ENCODE data around the gene BEST1. TPM values are rescaled to one million over a fixed set of nuclear protein-coding genes. Genes with fewer than 3 reads are reported as not detected.
A peak's percentile ranks its signal among the peaks of the same experiment; 100 is the strongest.

BEST1 gene
- total RNA-seq, 2 donors from 2014 or later: 1.0 to 1.9 TPM

DNA sequence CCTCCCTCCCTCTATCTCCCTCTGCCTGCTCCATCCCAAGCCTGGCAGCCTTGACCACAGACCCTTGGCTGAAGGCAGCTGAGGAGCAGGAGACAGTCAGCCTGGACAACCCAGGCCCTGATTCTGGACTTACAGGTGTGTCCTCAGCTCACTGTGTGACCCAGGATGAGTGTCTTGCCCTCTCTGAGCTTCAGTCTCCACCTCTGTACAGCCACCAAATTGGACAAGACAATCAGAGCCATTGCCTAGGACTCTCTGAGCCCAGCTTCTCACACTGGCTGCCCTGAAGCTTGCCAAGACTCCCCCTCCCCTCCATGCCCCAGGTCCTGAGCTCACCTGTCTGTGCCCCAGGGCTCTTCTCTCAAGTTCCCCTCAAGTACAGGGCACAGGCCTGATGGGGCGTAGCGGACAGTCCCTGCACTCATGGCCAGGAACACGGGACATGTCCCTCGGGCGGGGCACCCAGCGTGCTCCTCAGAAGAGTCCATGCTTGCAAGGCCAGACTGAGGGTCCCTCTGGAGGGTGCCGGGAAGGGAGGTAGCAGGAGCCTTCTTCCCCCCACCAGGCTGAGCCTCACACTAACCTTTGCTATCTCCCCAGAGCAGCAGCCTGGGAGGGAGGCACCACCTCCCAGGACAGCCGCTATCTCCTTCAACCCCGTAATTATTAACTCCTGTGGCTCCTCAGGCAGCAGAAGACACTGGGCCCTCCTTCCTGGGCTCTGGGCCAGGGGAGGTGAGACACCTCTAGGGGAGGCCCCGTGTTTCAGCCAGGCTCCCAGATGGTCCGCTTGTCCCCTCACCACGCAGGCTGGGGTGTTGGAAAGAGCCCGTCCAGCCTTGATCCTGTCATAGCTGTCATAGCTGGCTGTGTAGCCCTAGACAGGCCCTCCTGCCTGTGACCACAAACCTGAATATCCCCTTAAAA lies 30.2 kb upstream of the BEST1 start:
- Mint-ChIP-seq H3K27ac (no peak overlapping the region), H3K27me3 (peaks cover 29 to 40% of the 10 kb centered on the region in 2 donors), H3K36me3 (no peaks in the 10 kb centered on the region), H3K4me3 (no peak overlapping the region), H3K4me1 (ENCODE audit: low read depth in 2 of 2) (peaks cover 0 to 10% of the 10 kb centered on the region in 2 donors), H3K9me3 (no peaks in the 10 kb centered on the region)
- ATAC-seq: peak in 1 of 2 donors; percentile 16
- peak; percentile 54 for DNase-seq (ENCODE audit: low spot score)

- Mint-ChIP-seq H3K4me1 (ENCODE audit: low read depth in 2 of 2) (peaks cover 0 to 10% of the 10 kb centered on the region in 2 donors), H3K27ac (no peak overlapping the region), H3K9me3 (no peaks in the 10 kb centered on the region), H3K36me3 (no peaks in the 10 kb centered on the region), H3K4me3 (no peak overlapping the region), H3K27me3 (peaks cover 29 to 31% of the 10 kb centered on the region in 2 donors)
- DNase-seq (ENCODE audit: low spot score) (peak; percentile 26), ATAC-seq (no peak)
Measured at GRCh38 chr11:61921446-61921845, 28.7 kb upstream of the BEST1 start.

DNA sequence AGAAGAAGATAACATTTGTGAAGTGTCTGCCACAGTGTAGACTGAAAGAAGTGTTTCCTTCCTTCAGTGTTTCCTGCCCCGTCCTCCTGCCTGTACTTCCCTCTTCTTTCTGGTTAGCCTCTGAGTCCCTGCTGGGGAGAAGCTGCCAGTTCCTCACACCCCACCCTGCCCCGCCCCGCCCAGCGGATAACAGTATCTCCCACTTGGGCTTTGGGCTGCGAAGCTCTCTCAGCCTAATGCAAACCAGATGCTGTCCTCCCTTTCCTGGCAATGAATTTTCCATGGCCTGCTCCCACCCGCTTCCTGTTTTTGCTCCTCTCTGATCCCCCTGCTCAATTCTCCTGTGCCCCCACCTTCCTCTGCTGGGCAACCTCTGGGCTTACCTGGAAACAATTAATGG lies 27.6 kb upstream of the BEST1 start:
- ATAC-seq: no peak
- peaks cover 29% of the 10 kb centered on the region in 2 donors for H3K27me3 Mint-ChIP-seq
- H3K36me3 Mint-ChIP-seq: no peaks in the 10 kb centered on the region

GRCh38 chr11:61923166-61924063 lies 26.7 kb upstream of the BEST1 start:
- ATAC-seq: no peak
- Mint-ChIP-seq H3K4me1 (ENCODE audit: low read depth in 2 of 2) (peaks cover 0 to under 1% of the 10 kb centered on the region in 2 donors), H3K4me3 (no peak overlapping the region), H3K27me3 (peaks cover 20% of the 10 kb centered on the region in 2 donors), H3K9me3 (no peaks in the 10 kb centered on the region), H3K27ac (no peak overlapping the region), H3K36me3 (no peaks in the 10 kb centered on the region)
- peak; percentile 55 for DNase-seq (ENCODE audit: low spot score)

More for the DNA sequence above, 27.6 kb upstream of the BEST1 start:
- Mint-ChIP-seq H3K27ac (no peak overlapping the region), H3K4me3 (no peak overlapping the region), H3K4me1 (ENCODE audit: low read depth in 2 of 2) (peaks cover 0 to 10% of the 10 kb centered on the region in 2 donors), H3K9me3 (no peaks in the 10 kb centered on the region)
- peak; percentile 1 for DNase-seq (ENCODE audit: low spot score)

- Mint-ChIP-seq H3K36me3 (no peaks in the 10 kb centered on the region), H3K9me3 (no peaks in the 10 kb centered on the region), H3K27me3 (peaks cover 14% of the 10 kb centered on the region in 2 donors), H3K27ac (no peak overlapping the region), H3K4me3 (no peak overlapping the region), H3K4me1 (ENCODE audit: low read depth in 2 of 2) (no peaks in the 10 kb centered on the region)
- ATAC-seq: no peak
- DNase-seq (ENCODE audit: low spot score): no peak
Measured at GRCh38 chr11:61924064-61924455, 26.1 kb upstream of the BEST1 start.

GRCh38 chr11:61925736-61926135 lies 24.4 kb upstream of the BEST1 start:
- Mint-ChIP-seq H3K4me3 (no peak overlapping the region), H3K27ac (no peak overlapping the region), H3K36me3 (no peaks in the 10 kb centered on the region), H3K4me1 (ENCODE audit: low read depth in 2 of 2) (no peaks in the 10 kb centered on the region), H3K27me3 (peaks cover 6 to 7% of the 10 kb centered on the region in 2 donors), H3K9me3 (no peaks in the 10 kb centered on the region)
- ATAC-seq (no peak), DNase-seq (ENCODE audit: low spot score) (peak; percentile 22)

- ATAC-seq (no peak), DNase-seq (ENCODE audit: low spot score) (peak; percentile 16)
- Mint-ChIP-seq H3K36me3 (no peaks in the 10 kb centered on the region), H3K9me3 (no peaks in the 10 kb centered on the region), H3K4me1 (ENCODE audit: low read depth in 2 of 2) (no peaks in the 10 kb centered on the region), H3K4me3 (no peak overlapping the region), H3K27ac (no peak overlapping the region), H3K27me3 (peaks cover 6 to 7% of the 10 kb centered on the region in 2 donors)
Measured at GRCh38 chr11:61926235-61926634, 23.9 kb upstream of the BEST1 start.

- no peak for ATAC-seq
- DNase-seq (ENCODE audit: low spot score): no peak
- Mint-ChIP-seq H3K4me3 (no peak overlapping the region), H3K27ac (no peak overlapping the region), H3K9me3 (no peaks in the 10 kb centered on the region), H3K4me1 (ENCODE audit: low read depth in 2 of 2) (no peaks in the 10 kb centered on the region), H3K36me3 (no peaks in the 10 kb centered on the region), H3K27me3 (peaks cover 5 to 8% of the 10 kb centered on the region in 2 donors)
Measured at GRCh38 chr11:61927501-61927900, 22.6 kb upstream of the BEST1 start.

GRCh38 chr11:61928606-61929005 lies 21.5 kb upstream of the BEST1 start:
- Mint-ChIP-seq H3K4me1 (ENCODE audit: low read depth in 2 of 2) (no peaks in the 10 kb centered on the region), H3K27me3 (peaks cover 12 to 17% of the 10 kb centered on the region in 2 donors), H3K36me3 (no peaks in the 10 kb centered on the region), H3K9me3 (no peaks in the 10 kb centered on the region), H3K27ac (no peak overlapping the region), H3K4me3 (no peak overlapping the region)
- DNase-seq (ENCODE audit: low spot score): peak; percentile 16
- no peak for ATAC-seq

GRCh38 chr11:61930933-61931332 lies 19.2 kb upstream of the BEST1 start:
- no peak for ATAC-seq
- H3K36me3 Mint-ChIP-seq: peaks cover 3% of the 10 kb centered on the region
- H3K9me3 Mint-ChIP-seq: peaks cover 1% of the 10 kb centered on the region
- H3K4me3 Mint-ChIP-seq: no peak overlapping the region
- H3K27me3 Mint-ChIP-seq: peaks cover 23% of the 10 kb centered on the region in 2 donors
- H3K27ac Mint-ChIP-seq: no peak overlapping the region
- DNase-seq (ENCODE audit: low spot score): peak; percentile 34
- no peaks in the 10 kb centered on the region for H3K4me1 Mint-ChIP-seq (ENCODE audit: low read depth in 2 of 2)

GRCh38 chr11:61935861-61936260 lies 14.3 kb upstream of the BEST1 start:
- H3K27me3 Mint-ChIP-seq: peaks cover 35 to 48% of the 10 kb centered on the region in 2 donors
- no peak for DNase-seq (ENCODE audit: low spot score)
- no peak overlapping the region for H3K27ac Mint-ChIP-seq
- peaks cover 4% of the 10 kb centered on the region for H3K9me3 Mint-ChIP-seq
- H3K4me1 Mint-ChIP-seq (ENCODE audit: low read depth in 2 of 2): no peaks in the 10 kb centered on the region
- H3K4me3 Mint-ChIP-seq: no peak overlapping the region
- peaks cover 6% of the 10 kb centered on the region for H3K36me3 Mint-ChIP-seq
- ATAC-seq: no peak

DNA sequence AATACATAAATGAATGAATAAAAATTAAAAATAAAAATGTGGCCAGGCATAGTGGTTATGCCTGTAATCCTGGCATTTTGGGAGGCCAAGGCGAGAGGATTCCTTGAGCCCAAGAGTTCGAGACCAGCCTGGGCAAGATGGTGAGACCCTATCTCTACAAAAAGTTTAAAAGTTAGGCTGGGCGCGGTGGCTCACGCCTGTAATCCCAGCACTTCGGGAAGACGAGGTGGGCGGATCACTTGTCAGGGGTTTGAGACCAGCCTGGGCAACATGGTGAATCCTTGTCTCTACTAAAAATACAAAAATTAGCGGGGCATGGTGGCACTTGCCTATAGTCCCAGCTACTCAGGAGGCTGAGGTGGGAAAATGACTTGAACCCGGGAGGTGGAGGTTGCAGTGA lies 9.7 kb upstream of the BEST1 start:
- Mint-ChIP-seq H3K27me3 (peaks cover 25 to 36% of the 10 kb centered on the region in 2 donors), H3K9me3 (peaks cover 4% of the 10 kb centered on the region), H3K36me3 (peaks cover 6% of the 10 kb centered on the region), H3K4me3 (no peak overlapping the region), H3K4me1 (ENCODE audit: low read depth in 2 of 2) (no peaks in the 10 kb centered on the region), H3K27ac (no peak overlapping the region)
- ATAC-seq (no peak), DNase-seq (ENCODE audit: low spot score) (no peak)

- peaks cover 8 to 13% of the 10 kb centered on the region in 2 donors for H3K27me3 Mint-ChIP-seq
- H3K27ac Mint-ChIP-seq: no peak overlapping the region
- H3K4me3 Mint-ChIP-seq: no peak overlapping the region
- peaks cover 0 to 10% of the 10 kb centered on the region in 2 donors for H3K4me1 Mint-ChIP-seq (ENCODE audit: low read depth in 2 of 2)
- H3K36me3 Mint-ChIP-seq: no peaks in the 10 kb centered on the region
- no peaks in the 10 kb centered on the region for H3K9me3 Mint-ChIP-seq
- ATAC-seq (no peak), DNase-seq (ENCODE audit: low spot score) (no peak)
Measured at GRCh38 chr11:61945191-61945590, 5.0 kb upstream of the BEST1 start.
